ENCODE results near the gene C4orf17. TPM values are rescaled to one million over a fixed set of nuclear protein-coding genes. Genes with fewer than 3 reads are reported as not detected.

Gene C4orf17
- total and polyA plus RNA-seq, 11 donors: not detected

GRCh38 chr4:99563310-99564186 lies 52.7 kb downstream of the C4orf17 start, which contains the start of gene TRMT10A:
TRMT10A (minus strand) TSS chr4:99564039; CDS start chr4:99559338, 4,701 bp downstream.
- intact Hi-C loops (cut with DNase I): loop anchor here (1.0 to 10.0 kb wide), 17 partner anchors 54 to 569 kb away; partner anchors contain the start of genes LAMTOR3 (in 8 of the 10), DNAJB14 (in 6 of the 10), METAP1 (in 3 of the 10) and C4orf54 (in 2 of the 10)

GRCh38 chr4:99564921-99565320 lies 54.1 kb downstream of the C4orf17 start:
- intact Hi-C loops (cut with DNase I): loop anchor here (2.0 to 10.0 kb wide), 14 partner anchors 52 to 570 kb away; partner anchors contain the start of genes LAMTOR3 (in 7 of the 10), DNAJB14 (in 6 of the 10), METAP1 (in 3 of the 10) and C4orf54 (in 2 of the 10)
- TF ChIP-seq POLR2A (IDR thresholded peaks at IDR 0.05): no peak
- no peak for TF ChIP-seq CTCF (IDR thresholded peaks at IDR 0.05)
- Histone ChIP-seq H3K27me3 (peaks cover 0 to 15% (median 0%) of the 10 kb centered on the region in 9 donors), H3K9me3 (no peaks in the 10 kb centered on the region), H3K4me1 (peaks cover 0 to 13% (median 8%) of the 10 kb centered on the region in 12 donors), H3K27ac (peak overlapping the region in 6 of 12 donors; percentile 92 to 97 (median 94)), H3K36me3 (no peaks in the 10 kb centered on the region), H3K4me3 (no peak overlapping the region)
- ATAC-seq (no peak), DNase-seq (no peak)

More at GRCh38 chr4:99563310-99564186, 52.7 kb downstream of the C4orf17 start, which contains the start of gene TRMT10A:
- DNase-seq (peak; percentile 98 to 99 (median 99)), ATAC-seq (peak; percentile 99)
- Histone ChIP-seq H3K9me3 (no peaks in the 10 kb centered on the region), H3K27ac (peak within 1 kb of the TSS; percentile 87 to 98 (median 94)), H3K27me3 (peaks cover 0 to 10% (median 0%) of the 10 kb centered on the region in 9 donors), H3K4me3 (peak within 1 kb of the TSS; percentile 38 to 74 (median 62)), H3K36me3 (peaks cover 0 to 3% (median 0%) of the 10 kb centered on the region in 9 donors), H3K4me1 (peaks cover 0 to 13% (median 8%) of the 10 kb centered on the region in 12 donors)
- 0 to 1% (median 0%) methylated on average over 41 to 48 of the region's 48 CpGs for WGBS, 4 donors
- peak in 1 of 2 donors; percentile 46 for TF ChIP-seq POLR2A (IDR thresholded peaks at IDR 0.05)
- peak in 6 of 12 donors; percentile 6 to 27 (median 16) for TF ChIP-seq CTCF (IDR thresholded peaks at IDR 0.05)

- 16 to 27% (median 19%) methylated on average over 1 of the region's 1 CpG for WGBS, 4 donors
- H3K36me3 ChIP-seq: no peaks in the 10 kb centered on the region
- TF ChIP-seq CTCF (IDR thresholded peaks at IDR 0.05): no peak
- TF ChIP-seq POLR2A (IDR thresholded peaks at IDR 0.05): no peak
- H3K9me3 ChIP-seq: no peaks in the 10 kb centered on the region
- no peak overlapping the region for H3K4me3 ChIP-seq
- peak overlapping the region in 1 of 12 donors; percentile 59 for H3K27ac ChIP-seq
- intact Hi-C loops (cut with DNase I): no loop called here
- H3K4me1 ChIP-seq: no peaks in the 10 kb centered on the region
- ATAC-seq (no peak), DNase-seq (no peak)
- peaks cover 0 to 24% (median 0%) of the 10 kb centered on the region in 9 donors for H3K27me3 ChIP-seq
These were observed 61.1 kb downstream of the C4orf17 start for GRCh38 chr4:99571883-99572282.

Data from heart left ventricle (tissue), 16 donors.